HCT116 (cell line): Measurements from ENCODE around the gene ATP2B3. TPM values are rescaled to one million over a fixed set of nuclear protein-coding genes. Genes with fewer than 3 reads are reported as not detected.

Source experiments
- ATAC-seq: fragments of 200-7000 bp; cut with Tn5 transposase; 2 replicates; pipeline ENCODE4 v1.9.1; 2020; ENCODE audit warnings: mild to moderate bottlenecking, moderate library complexity
- BruUV-seq: library from RNA; stranded (reverse); fragments of 400-500 nt; replicated peaks from 2 replicates; lab custom pipeline; 2021; lab: Mats Ljungman, UMichigan
- CTCF ChIA-PET: fragments of 300-600 bp; sonication (Branson Sonifier 250); formaldehyde crosslinking; loops from one replicate; lab custom pipeline; 2021; ENCODE audit warnings: antibody characterized with exemption; lab: Charles Lee
- POLR2A ChIA-PET: fragments of 300-600, 350-600 bp; sonication (Branson Sonifier 250); formaldehyde crosslinking; loops from one replicate; lab custom pipeline; 2021; ENCODE audit warnings: antibody characterized with exemption; lab: Charles Lee
- RAD21 ChIA-PET, 2 experiments: fragments of 300-600 bp; sonication (Branson Sonifier 250); formaldehyde crosslinking; loops; one replicate each; lab custom pipeline; 2023; ENCODE audit warnings: low total read pairs in 2 of 2; ENCODE audit not compliant: uncharacterized antibody in 2 of 2, unreplicated experiment in 2 of 2, low non-redundant PET in 1 of 2; lab: Charles Lee
- DNase-seq: peaks from one replicate; pipeline ENCODE4 v3.0.0-alpha.2; 2010; ENCODE audit warnings: low read depth, low spot score
- H2AFZ ChIP-seq: fragments of 200-600 bp; shearing (Covaris generic), sonication (generic); 2 replicates; pipeline ENCODE4 v1.6.1; 2017; ENCODE audit warnings: low read depth, mixed run types, mixed read lengths, antibody characterized with exemption, low read length; ENCODE audit not compliant: poor library complexity, severe bottlenecking
- H3K27ac ChIP-seq: 2 replicates; pipeline ENCODE4 v1.5.1; 2012; ENCODE audit warnings: low read depth, low read length
- H3K27me3 ChIP-seq: fragments of 200-600 bp; sonication (generic); 2 replicates; pipeline ENCODE4 v1.6.1; 2016; ENCODE audit warnings: mixed run types, low read length, mixed read lengths; ENCODE audit not compliant: insufficient read depth
- H3K36me3 ChIP-seq, 2 experiments: fragments of 200-500 bp in 1 of 2; fragments of 200-600 bp in 1 of 2; sonication (Bioruptor generic) in 1 of 2; sonication (generic) in 1 of 2; 2 replicates each; pipeline versions ENCODE4 v1.5.1 to v1.6.1; 2014 to 2016; ENCODE audit warnings: low read length in 2 of 2, inconsistent platforms in 1 of 2, mixed read lengths in 1 of 2, mixed run types in 1 of 2; ENCODE audit not compliant: insufficient read depth in 2 of 2, control insufficient read depth in 1 of 2
- H3K4me1 ChIP-seq, 2 experiments: fragments of 200-600 bp in 1 of 2; sonication (generic) in 1 of 2; 2 replicates each; pipeline versions ENCODE4 v1.5.1 to v1.6.1; 2012 to 2017; ENCODE audit warnings: low read length in 2 of 2, inconsistent platforms in 1 of 2, mild to moderate bottlenecking in 1 of 2, mixed read lengths in 1 of 2, mixed run types in 1 of 2, moderate library complexity in 1 of 2; ENCODE audit not compliant: insufficient read depth in 2 of 2, control insufficient read depth in 1 of 2
- H3K4me2 ChIP-seq: fragments of 200-600 bp; sonication (generic); 2 replicates; pipeline ENCODE4 v1.6.1; 2017; ENCODE audit warnings: mixed run types, low read length, mixed read lengths
- H3K4me3 ChIP-seq, 2 experiments: fragments of 200-600 bp in 1 of 2; sonication (generic) in 1 of 2; replicated peaks in 1 of 2; 2 replicates each; pipeline ENCODE4 v1.5.1; 2011 to 2016; ENCODE audit warnings: low read length in 2 of 2, control low read depth in 1 of 2, low read depth in 1 of 2, mild to moderate bottlenecking in 1 of 2, mixed read lengths in 1 of 2, mixed run types in 1 of 2
- H3K79me2 ChIP-seq: fragments of 200-600 bp; sonication (generic); 2 replicates; pipeline ENCODE4 v1.6.1; 2017; ENCODE audit warnings: mild to moderate bottlenecking, mixed run types, low read length, moderate library complexity, mixed read lengths; ENCODE audit not compliant: insufficient read depth
- H3K9ac ChIP-seq: fragments of 200-600 bp; sonication (generic); 2 replicates; pipeline ENCODE4 v1.6.1; 2016; ENCODE audit warnings: low read length, mixed read lengths
- H3K9me2 ChIP-seq: fragments of 200-600 bp; sonication (generic), shearing (Covaris generic); 2 replicates; pipeline ENCODE4 v1.6.1; 2017; ENCODE audit warnings: mixed run types, mild to moderate bottlenecking, moderate library complexity; ENCODE audit not compliant: insufficient read depth
- H3K9me3 ChIP-seq, 2 experiments: fragments of 200-500 bp in 1 of 2; fragments of 200-600 bp in 1 of 2; sonication (Bioruptor generic) in 1 of 2; sonication (generic) in 1 of 2; 2 replicates each; pipeline ENCODE4 v1.6.1; 2014 to 2017; ENCODE audit warnings: low read length in 2 of 2, mixed read lengths in 2 of 2, inconsistent platforms in 1 of 2, low read depth in 1 of 2, mild to moderate bottlenecking in 1 of 2, mixed run types in 1 of 2, moderate library complexity in 1 of 2; ENCODE audit not compliant: control insufficient read depth in 1 of 2, insufficient read depth in 1 of 2
- H4K20me1 ChIP-seq: fragments of 200-600 bp; sonication (generic), shearing (Covaris generic); 2 replicates; pipeline ENCODE4 v1.6.1; 2017; ENCODE audit warnings: mixed run types, mild to moderate bottlenecking, moderate library complexity; ENCODE audit not compliant: insufficient read depth
- EGR1 ChIP-seq: IDR thresholded peaks from 2 replicates; pipeline ENCODE4 v1.6.1; 2012; ENCODE audit warnings: low read depth
- EZH2 ChIP-seq: fragments of 200-600 bp; sonication (generic); IDR thresholded peaks from 2 replicates; pipeline ENCODE4 v1.6.1; 2017; ENCODE audit warnings: antibody characterized with exemption, mixed run types
- SRF ChIP-seq: IDR thresholded peaks from 2 replicates; pipeline ENCODE4 v1.6.1; 2012; ENCODE audit warnings: low read depth
- TCF7L2 ChIP-seq: IDR thresholded peaks from 2 replicates; pipeline ENCODE4 v1.7.0; 2011; ENCODE audit warnings: borderline replicate concordance, inconsistent platforms; ENCODE audit not compliant: insufficient read depth, insufficient read length; ENCODE audit errors: extremely low read depth
- intact Hi-C: fragments of 100-400 bp; cut with micrococcal nuclease; formaldehyde crosslinking; loops from 2 replicates; pipeline ENCODE4 v1.10.0; 2022
- total RNA-seq: library from RNA; stranded (reverse); gene quantifications from one replicate; pipeline ENCODE4 v1.2.1, GENCODE V29; 2021; ENCODE audit not compliant: unreplicated experiment
- TF ChIP-seq, protein P1 (sequence below): IDR thresholded peaks from 2 replicates; pipeline ENCODE4 v1.6.1; 2012
- TF ChIP-seq, protein P2 (sequence below): IDR thresholded peaks from 2 replicates; pipeline ENCODE4 v1.6.1; 2012

Gene ATP2B3
- total RNA-seq, 1 experiment from 2014 or later: not detected

DNA sequence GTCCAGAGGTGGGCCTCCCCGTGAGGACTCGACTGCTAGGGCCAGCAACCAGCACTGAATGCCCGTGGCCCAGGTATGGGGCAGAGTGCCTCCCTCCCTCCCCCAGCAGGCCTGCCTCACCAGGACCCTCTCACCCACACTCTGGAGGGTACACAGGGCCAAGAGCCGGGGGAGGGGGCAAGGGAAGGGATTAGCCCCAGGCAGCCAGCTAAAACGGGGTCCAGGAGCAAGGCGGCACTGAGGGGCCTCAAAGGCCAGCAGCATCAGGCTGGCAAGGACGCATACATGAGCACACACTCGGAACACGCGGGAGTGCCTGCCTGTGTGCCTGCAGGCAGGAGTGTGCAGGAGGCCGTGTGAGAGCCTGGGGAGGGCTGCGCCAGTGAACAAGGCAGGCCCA lies 111.2 kb downstream of the ATP2B3 start (continued):
- TF ChIP-seq, protein P1, sequence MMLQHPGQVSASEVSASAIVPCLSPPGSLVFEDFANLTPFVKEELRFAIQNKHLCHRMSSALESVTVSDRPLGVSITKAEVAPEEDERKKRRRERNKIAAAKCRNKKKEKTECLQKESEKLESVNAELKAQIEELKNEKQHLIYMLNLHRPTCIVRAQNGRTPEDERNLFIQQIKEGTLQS: no peak
- TF ChIP-seq, all 23 proteins: peak for 0

DNA sequence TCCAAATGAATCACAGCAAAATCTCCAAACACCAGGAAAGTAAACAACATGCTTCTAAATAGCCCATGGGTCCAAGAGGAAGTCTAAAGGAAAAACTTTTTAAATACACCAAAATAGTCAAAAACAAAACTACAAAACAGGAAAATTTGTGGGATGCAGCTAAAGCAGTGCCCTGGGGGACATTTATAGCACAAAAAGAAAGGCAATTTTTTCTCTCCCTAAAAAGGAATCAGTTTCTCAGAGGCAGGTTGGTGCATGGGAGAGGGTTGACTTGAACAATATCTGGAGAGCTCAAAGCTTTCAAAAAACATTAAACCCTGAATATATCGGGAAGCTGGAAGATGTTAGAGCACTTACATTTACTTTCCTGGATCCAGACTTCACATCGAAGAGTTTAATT lies 113.9 kb downstream of the ATP2B3 start:
- BruUV-seq: no TSS peak
- DNase-seq (no peak), ATAC-seq (no peak)
- CTCF ChIA-PET: no interaction called here
- Histone ChIP-seq H3K4me3 (no peak overlapping the region), H3K9me3 (no peaks in the 10 kb centered on the region), H3K4me2 (no peak overlapping the region), H3K9me2 (no peaks in the 10 kb centered on the region), H3K27ac (no peak overlapping the region), H3K36me3 (no peaks in the 10 kb centered on the region), H3K4me1 (no peaks in the 10 kb centered on the region), H3K27me3 (no peaks in the 10 kb centered on the region), H2AFZ (no peak overlapping the region), H4K20me1 (no peaks in the 10 kb centered on the region), H3K79me2 (no peaks in the 10 kb centered on the region), H3K9ac (no peak overlapping the region)
- POLR2A ChIA-PET: no interaction called here
- RAD21 ChIA-PET: no interaction called here
- intact Hi-C loops: no loop called here
- TF ChIP-seq TCF7L2 (no peak), SRF (no peak), EGR1 (no peak)
- TF ChIP-seq, protein P2, sequence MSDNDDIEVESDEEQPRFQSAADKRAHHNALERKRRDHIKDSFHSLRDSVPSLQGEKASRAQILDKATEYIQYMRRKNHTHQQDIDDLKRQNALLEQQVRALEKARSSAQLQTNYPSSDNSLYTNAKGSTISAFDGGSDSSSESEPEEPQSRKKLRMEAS: no peak

DNA sequence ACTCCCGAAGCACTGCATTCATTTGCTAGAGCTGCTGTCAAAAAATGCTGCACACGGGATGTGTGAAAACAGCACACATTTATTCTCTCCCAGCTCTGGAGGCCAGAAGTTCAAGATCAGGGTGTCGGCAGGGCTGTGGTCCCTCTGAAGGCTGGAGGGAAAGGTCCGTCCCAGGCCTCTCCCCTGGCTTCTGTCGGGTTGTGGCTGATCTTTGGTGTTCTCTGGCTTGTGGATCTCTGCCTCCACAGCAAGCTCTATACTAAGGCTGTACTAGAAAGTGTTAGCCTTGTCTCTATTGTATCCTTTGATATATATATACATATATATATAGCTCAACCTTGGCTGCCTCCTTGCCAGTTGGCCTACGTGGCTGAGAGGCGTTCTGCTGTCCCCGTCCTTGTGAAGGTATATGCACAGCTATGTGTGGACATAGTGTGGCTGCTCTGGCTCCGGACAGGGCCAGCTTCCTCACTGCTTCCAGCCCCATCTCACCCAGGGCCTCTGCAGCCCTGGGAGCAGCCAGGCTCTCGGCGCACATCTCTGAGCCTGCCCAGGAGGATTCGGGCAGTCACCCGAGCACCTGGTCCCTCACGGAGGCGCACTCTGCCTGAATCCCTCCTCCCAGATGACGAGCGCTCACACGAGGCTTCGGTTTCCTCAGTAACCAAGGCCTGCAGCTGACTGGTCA lies 114.6 kb downstream of the ATP2B3 start:
- TF ChIP-seq EZH2: no peak
- Histone ChIP-seq H2AFZ (no peak overlapping the region), H3K9me3 (no peaks in the 10 kb centered on the region), H4K20me1 (no peaks in the 10 kb centered on the region), H3K27ac (no peak overlapping the region), H3K9ac (no peak overlapping the region), H3K9me2 (no peaks in the 10 kb centered on the region), H3K4me2 (no peak overlapping the region), H3K4me3 (no peak overlapping the region), H3K27me3 (no peaks in the 10 kb centered on the region), H3K4me1 (no peaks in the 10 kb centered on the region), H3K36me3 (no peaks in the 10 kb centered on the region), H3K79me2 (no peaks in the 10 kb centered on the region)
- ATAC-seq (no peak), DNase-seq (no peak)
- ChIA-PET POLR2A (no interaction called here), RAD21 (no interaction called here), CTCF (no interaction called here)
- intact Hi-C loops: no loop called here
- BruUV-seq: no TSS peak

Other genes starting within 250 kb of the ATP2B3 start
- not detected for gene PNMA6F, start 195.9 kb upstream of the ATP2B3 start, total RNA-seq
- 9.8 TPM for gene ZNF275, start 183.5 kb upstream of the ATP2B3 start, total RNA-seq
- gene PNMA6E, start 116.3 kb upstream of the ATP2B3 start, total RNA-seq: not detected
- not detected for gene ZFP92, start 106.2 kb upstream of the ATP2B3 start, total RNA-seq
- 2.9 TPM for gene TREX2, start 71.6 kb upstream of the ATP2B3 start, total RNA-seq
- 28.9 TPM for gene HAUS7, start 47.1 kb upstream of the ATP2B3 start, total RNA-seq
- 0.37 TPM for gene BGN, start 22.7 kb upstream of the ATP2B3 start, total RNA-seq
- 20.3 TPM for gene CCNQ, start 81.5 kb downstream of the ATP2B3 start, total RNA-seq
- gene DUSP9, start 129.6 kb downstream of the ATP2B3 start, total RNA-seq: 14.2 TPM
- 0.84 TPM for gene PNCK, start 156.2 kb downstream of the ATP2B3 start, total RNA-seq
- gene SLC6A8, start 170.3 kb downstream of the ATP2B3 start, total RNA-seq: 101 TPM
- 185 TPM for gene BCAP31, start 206.7 kb downstream of the ATP2B3 start, total RNA-seq
- gene ABCD1, start 207.2 kb downstream of the ATP2B3 start, total RNA-seq: 7.1 TPM
- gene PLXNB3, start 246.6 kb downstream of the ATP2B3 start, total RNA-seq: 4.8 TPM